Fibroblast of mammary gland (primary cell): Measurements from ENCODE around the gene FHIT.
"Not testable (repeated sequence)": the region's sequence is repeated elsewhere in the genome, so short reads cannot be mapped to it uniquely, and the experiment has no call there.

Experiments used
- DNase-seq: peaks from one replicate; pipeline ENCODE4 v3.0.0-alpha.2; 2010; ENCODE audit warnings: low read depth
- H3K4me3 ChIP-seq: 2 replicates; pipeline ENCODE4 v1.5.1; 2011; ENCODE audit warnings: low read depth, mild to moderate bottlenecking, low read length, moderate library complexity; ENCODE audit not compliant: control insufficient read depth
- TF ChIP-seq, protein P1 (sequence below): conservative IDR thresholded peaks from 2 replicates; pipeline ENCODE4 v1.5.1; 2011; ENCODE audit warnings: low read depth, low read length, inconsistent platforms; ENCODE audit not compliant: control insufficient read depth, insufficient read depth

The FHIT gene

GRCh38 chr3:61199843-61200242, 51.4 kb downstream of the FHIT start:
- H3K4me3 ChIP-seq = no peak overlapping the region
- DNase-seq = no peak
- TF ChIP-seq, protein P1, sequence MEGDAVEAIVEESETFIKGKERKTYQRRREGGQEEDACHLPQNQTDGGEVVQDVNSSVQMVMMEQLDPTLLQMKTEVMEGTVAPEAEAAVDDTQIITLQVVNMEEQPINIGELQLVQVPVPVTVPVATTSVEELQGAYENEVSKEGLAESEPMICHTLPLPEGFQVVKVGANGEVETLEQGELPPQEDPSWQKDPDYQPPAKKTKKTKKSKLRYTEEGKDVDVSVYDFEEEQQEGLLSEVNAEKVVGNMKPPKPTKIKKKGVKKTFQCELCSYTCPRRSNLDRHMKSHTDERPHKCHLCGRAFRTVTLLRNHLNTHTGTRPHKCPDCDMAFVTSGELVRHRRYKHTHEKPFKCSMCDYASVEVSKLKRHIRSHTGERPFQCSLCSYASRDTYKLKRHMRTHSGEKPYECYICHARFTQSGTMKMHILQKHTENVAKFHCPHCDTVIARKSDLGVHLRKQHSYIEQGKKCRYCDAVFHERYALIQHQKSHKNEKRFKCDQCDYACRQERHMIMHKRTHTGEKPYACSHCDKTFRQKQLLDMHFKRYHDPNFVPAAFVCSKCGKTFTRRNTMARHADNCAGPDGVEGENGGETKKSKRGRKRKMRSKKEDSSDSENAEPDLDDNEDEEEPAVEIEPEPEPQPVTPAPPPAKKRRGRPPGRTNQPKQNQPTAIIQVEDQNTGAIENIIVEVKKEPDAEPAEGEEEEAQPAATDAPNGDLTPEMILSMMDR = no peak

DNA sequence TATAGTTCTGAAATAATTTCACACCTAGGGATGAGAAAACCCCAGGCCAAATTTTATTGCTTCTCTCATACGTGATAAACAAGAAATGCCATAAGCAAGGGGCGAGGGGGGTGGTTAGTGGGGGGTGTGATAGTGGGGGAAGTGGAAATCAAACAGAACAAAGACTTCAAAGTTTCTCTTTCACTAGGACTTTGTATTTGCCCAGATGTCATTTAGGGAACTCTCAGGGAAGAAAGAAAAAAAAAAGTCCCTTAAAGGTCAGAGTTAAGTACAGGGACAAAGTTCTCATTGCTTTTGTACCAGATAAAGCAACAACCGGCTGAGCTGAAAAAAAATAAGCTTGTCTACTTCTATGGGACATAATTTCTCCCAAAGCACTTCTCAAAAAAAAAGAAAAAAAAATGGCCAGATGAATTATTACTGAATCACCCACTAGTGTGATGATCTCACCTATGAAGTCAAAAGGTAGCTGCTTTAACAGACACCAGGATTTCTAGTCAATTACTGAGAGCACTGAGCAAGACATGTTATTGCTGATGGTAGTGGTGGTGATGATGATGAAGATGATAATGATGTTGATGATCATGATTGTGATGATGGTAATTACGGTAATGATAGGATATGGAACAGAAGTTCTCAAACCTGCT, 56.2 kb downstream of the FHIT start:
- DNase-seq = no peak
- H3K4me3 ChIP-seq = no peak overlapping the region
- TF ChIP-seq, protein P1 = no peak

GRCh38 chr3:61192222-61192621, 59.0 kb downstream of the FHIT start:
- no peak for DNase-seq
- TF ChIP-seq, protein P1 = no peak
- no peak overlapping the region for H3K4me3 ChIP-seq

- DNase-seq, H3K4me3 ChIP-seq: not testable (repeated sequence)
Observed at GRCh38 chr3:61190205-61190604, 61.0 kb downstream of the FHIT start.

- DNase-seq = no peak
- TF ChIP-seq, protein P1 = no peak
- no peak overlapping the region for H3K4me3 ChIP-seq
Observed at GRCh38 chr3:61186030-61186429, 65.2 kb downstream of the FHIT start.

DNA sequence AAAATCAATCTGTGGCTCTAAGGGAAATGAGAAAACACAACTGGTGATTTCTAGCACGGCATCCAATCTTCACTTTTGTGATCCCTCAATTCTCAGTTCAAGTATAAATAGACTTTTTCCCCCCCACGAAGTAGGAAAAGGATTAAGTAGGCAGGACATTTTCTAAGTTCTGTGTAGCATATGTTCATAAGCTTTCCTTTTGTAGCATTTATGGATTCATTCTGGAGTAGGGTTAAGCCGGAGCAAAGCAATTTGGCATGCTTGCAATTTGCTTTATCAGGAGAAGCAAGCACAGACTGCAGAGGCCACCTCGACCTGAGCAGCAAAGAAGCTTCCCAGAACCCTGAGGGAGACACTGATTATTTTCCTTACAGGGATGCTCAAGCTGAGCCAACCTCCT, 66.3 kb downstream of the FHIT start:
- H3K4me3 ChIP-seq = no peak overlapping the region
- no peak for DNase-seq
- TF ChIP-seq, protein P1 = no peak

DNA sequence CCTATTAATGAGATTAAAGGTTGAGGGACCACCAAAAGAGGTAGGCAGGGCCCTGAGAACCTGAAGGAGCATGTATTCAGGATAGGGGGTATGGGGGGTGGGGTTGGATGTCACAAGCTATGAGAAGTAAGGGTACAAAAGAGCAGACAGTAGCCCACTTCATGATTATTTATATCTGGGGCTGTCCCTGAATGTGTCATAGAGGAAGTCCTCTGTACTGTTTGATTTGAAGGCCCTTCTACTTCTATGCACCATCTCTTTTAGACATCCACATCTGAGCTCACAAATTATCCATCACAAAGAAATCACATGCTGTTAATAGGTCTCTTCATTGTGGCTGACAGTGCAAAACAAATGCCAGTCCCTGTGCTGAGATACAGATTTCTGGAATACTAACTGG, 68.6 kb downstream of the FHIT start:
- no peak overlapping the region for H3K4me3 ChIP-seq
- no peak for DNase-seq
- TF ChIP-seq, protein P1 = no peak
